GM18502 (cell line): ENCODE data around the gene SP110.

ENCODE experiments used
- ATAC-seq: cut with Tn5 transposase; IDR thresholded peaks from one replicate; pipeline ENCODE4 v1.9.1; 2021; ENCODE audit warnings: mild to moderate bottlenecking; ENCODE audit not compliant: unreplicated experiment, poor library complexity

Gene SP110

GRCh38 chr2:230176996-230177395, 42.8 kb downstream of the SP110 start:
- ATAC-seq = no peak

GRCh38 chr2:230174466-230174865, 45.3 kb downstream of the SP110 start:
- no peak for ATAC-seq

- no peak for ATAC-seq
These were observed 46.9 kb downstream of the SP110 start for GRCh38 chr2:230172852-230173251.

GRCh38 chr2:230172156-230172555, 47.6 kb downstream of the SP110 start:
- ATAC-seq = no peak

- no peak for ATAC-seq
These were observed 49.3 kb downstream of the SP110 start for GRCh38 chr2:230170532-230170931.

- no peak for ATAC-seq
These were observed 53.1 kb downstream of the SP110 start for GRCh38 chr2:230166557-230167170.

- ATAC-seq = no peak
These were observed 55.6 kb downstream of the SP110 start for GRCh38 chr2:230164139-230164538.

- no peak for ATAC-seq
These were observed 56.8 kb downstream of the SP110 start for GRCh38 chr2:230162981-230163380.

- ATAC-seq = no peak
These were observed 58.6 kb downstream of the SP110 start for GRCh38 chr2:230161184-230161583.

- ATAC-seq = no peak
These were observed 59.6 kb downstream of the SP110 start for GRCh38 chr2:230160112-230160660.

- ATAC-seq = no peak
These were observed 61.3 kb downstream of the SP110 start for GRCh38 chr2:230158468-230158867.

- no peak for ATAC-seq
These were observed 62.7 kb downstream of the SP110 start for GRCh38 chr2:230156782-230157699.

GRCh38 chr2:230155359-230155758, 64.4 kb downstream of the SP110 start:
- no peak for ATAC-seq

- no peak for ATAC-seq
These were observed 66.3 kb downstream of the SP110 start for GRCh38 chr2:230153390-230153976.

- ATAC-seq = no peak
These were observed 67.5 kb downstream of the SP110 start for GRCh38 chr2:230152334-230152733.

- no peak for ATAC-seq
These were observed 75.4 kb downstream of the SP110 start for GRCh38 chr2:230144355-230144754.

- ATAC-seq = no peak
These were observed 79.1 kb downstream of the SP110 start for GRCh38 chr2:230140667-230141066.

- ATAC-seq = no peak
These were observed 81.8 kb downstream of the SP110 start for GRCh38 chr2:230137902-230138539.

- ATAC-seq = no peak
These were observed 84.7 kb downstream of the SP110 start for GRCh38 chr2:230135130-230135525.

GRCh38 chr2:230134496-230135129, 85.2 kb downstream of the SP110 start:
- ATAC-seq = no peak
